SK-N-MC (cell line): ENCODE measurements around the gene SMPD1.
A peak's percentile ranks its signal among the peaks of the same experiment; 100 is the strongest.
"Not testable (repeated sequence)": the region's sequence is repeated elsewhere in the genome, so short reads cannot be mapped to it uniquely, and the experiment has no call there.

ENCODE experiments used
- DNase-seq: peaks from one replicate; pipeline ENCODE4 v3.0.0-alpha.2; 2011; ENCODE audit warnings: low read depth, low spot score
- H3K27ac ChIP-seq: fragments of 200-600 bp; sonication (generic); 2 replicates; pipeline ENCODE4 v1.5.1; 2016; ENCODE audit warnings: mixed run types
- H3K36me3 ChIP-seq: fragments of 200-600 bp; sonication (generic); 2 replicates; pipeline ENCODE4 v1.6.1; 2017; ENCODE audit warnings: antibody characterized with exemption, low read length, mixed read lengths; ENCODE audit not compliant: insufficient read depth
- H3K4me3 ChIP-seq: fragments of 200-600 bp; sonication (generic); 2 replicates; pipeline ENCODE4 v1.5.1; 2016
- H3K9ac ChIP-seq: fragments of 200-600 bp; sonication (generic); 2 replicates; pipeline ENCODE4 v1.8.0; 2017; ENCODE audit warnings: mixed run types, mixed read lengths; ENCODE audit not compliant: insufficient read length
- H3K9me3 ChIP-seq: fragments of 200-600 bp; sonication (generic); 2 replicates; pipeline ENCODE4 v1.6.1; 2017; ENCODE audit warnings: low read depth, mild to moderate bottlenecking, antibody characterized with exemption, low read length, moderate library complexity, mixed read lengths
- EZH2 ChIP-seq: fragments of 200-600 bp; sonication (generic); IDR thresholded peaks from one replicate; pipeline ENCODE4 v1.6.1; 2017; ENCODE audit warnings: antibody characterized with exemption
- FOXP2 ChIP-seq: optimal IDR thresholded peaks from 2 replicates; pipeline ENCODE3; 2011; ENCODE audit warnings: mild to moderate bottlenecking, moderate library complexity; ENCODE audit not compliant: insufficient read depth; ENCODE audit errors: extremely low read length, control extremely low read depth
- POLR2AphosphoS5 ChIP-seq: IDR thresholded peaks from 2 replicates; pipeline ENCODE4 v1.6.1; 2012; ENCODE audit warnings: mild to moderate bottlenecking, low read depth, low read length, borderline replicate concordance

SMPD1 gene

DNA sequence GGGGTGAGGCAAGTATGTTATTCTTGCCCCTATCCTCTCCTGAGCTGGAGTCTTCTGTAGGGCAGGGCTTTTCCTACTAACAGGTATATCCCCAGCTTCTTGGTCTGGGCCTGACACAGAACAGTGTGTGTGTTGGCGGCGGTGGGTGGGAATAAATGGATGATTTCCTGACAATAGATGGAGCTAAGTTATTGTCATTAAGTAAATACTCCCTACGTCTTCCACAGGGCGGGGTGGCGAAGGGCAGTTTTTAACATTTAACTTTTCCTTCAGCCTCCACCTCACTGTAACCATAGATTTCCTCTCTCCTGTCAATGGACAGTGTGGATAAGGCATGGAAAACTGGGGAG lies 11.7 kb upstream of the SMPD1 start:
- peak overlapping the region; percentile 42 for H3K9ac ChIP-seq
- H3K36me3 ChIP-seq = no peaks in the 10 kb centered on the region
- no peak for DNase-seq
- H3K9me3 ChIP-seq = no peaks in the 10 kb centered on the region
- H3K4me3 ChIP-seq = no peak overlapping the region
- peak overlapping the region; percentile 29; the same call in 1 of the 2 replicates for H3K27ac ChIP-seq
- TF ChIP-seq FOXP2 (no peak), POLR2AphosphoS5 (no peak), EZH2 (no peak)

DNA sequence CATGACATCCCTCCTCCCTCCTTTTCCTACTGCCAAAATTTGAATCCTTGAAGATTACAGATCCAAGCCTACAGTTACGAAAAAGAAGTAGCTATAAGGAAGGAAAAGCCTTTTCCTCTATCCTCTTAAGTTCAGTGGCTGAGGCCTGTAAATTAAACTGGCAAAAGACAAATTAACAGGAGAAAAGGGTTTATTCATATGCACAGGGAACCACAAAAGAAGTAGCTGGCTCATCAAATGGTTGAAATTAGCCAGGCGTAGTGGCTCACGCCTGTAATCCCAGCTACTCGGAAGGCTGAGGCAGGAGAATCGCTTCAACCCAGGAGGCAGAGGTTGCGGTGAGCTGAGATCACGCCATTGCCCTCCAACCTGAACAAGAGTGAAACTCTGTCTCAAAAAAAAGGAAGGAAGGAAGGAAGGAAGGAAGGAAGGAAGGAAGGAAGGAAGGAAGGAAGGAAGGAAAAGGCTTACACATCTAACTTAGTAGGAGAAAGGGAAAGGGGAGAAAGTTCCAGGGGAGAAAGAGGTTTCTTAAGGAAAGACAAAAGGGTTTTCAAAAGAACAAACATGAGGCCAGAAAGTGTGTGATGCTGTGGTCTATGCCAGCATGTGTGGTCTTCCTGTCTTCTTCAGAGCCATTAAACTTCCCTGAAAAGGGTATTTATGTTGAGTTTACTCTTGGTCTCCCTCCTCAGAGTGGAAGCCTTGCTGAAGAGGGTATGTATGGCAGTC lies 5.1 kb upstream of the SMPD1 start:
- Histone ChIP-seq H3K9ac (peak overlapping the region; percentile 78), H3K27ac (peak overlapping the region; percentile 100), H3K9me3 (no peaks in the 10 kb centered on the region), H3K4me3 (peak overlapping the region; percentile 56), H3K36me3 (no peaks in the 10 kb centered on the region; the same call in 1 of the 2 replicates)
- peak; percentile 99 for DNase-seq
- TF ChIP-seq POLR2AphosphoS5 = peak; percentile 56; the same call in 1 of the 2 replicates
- no peak for TF ChIP-seq EZH2
- no peak for TF ChIP-seq FOXP2

DNA sequence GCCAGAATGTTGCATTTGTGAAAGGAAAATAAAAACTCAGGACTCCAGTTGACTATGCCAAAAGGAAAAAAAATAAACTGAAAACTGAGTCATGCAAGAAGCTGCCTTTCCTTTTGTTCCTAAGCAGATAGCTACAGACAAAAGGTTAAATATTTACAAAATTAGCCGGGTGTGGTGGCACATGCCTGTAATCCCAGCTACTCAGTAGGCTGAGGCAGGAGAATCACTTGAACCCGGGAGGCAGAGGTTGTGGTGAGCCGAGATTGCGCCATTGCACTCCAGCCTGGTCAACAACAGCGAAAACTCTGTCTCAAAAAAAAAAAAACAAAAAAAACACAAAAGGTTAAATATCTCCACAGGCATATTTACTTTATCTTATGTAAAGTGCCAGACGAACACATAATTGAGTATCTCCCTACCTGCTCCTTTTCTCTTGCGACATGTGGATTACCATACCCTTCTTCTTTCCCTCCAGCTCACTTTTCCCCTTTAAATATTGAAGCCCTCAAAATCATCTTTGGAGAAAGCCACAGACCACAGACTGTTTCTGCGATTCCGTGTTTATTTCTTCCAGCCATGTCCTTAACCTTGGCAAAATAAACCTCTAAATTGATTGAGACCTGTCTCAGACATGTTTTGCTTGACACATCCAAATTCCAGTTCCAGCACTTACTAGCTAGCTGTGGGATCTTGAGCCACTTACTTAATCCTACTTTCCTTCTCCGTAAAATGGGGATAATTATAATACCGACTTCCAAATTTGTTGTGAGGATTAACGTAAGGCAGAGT lies 2.3 kb upstream of the SMPD1 start:
- DNase-seq = no peak
- peaks cover 9% of the 10 kb centered on the region for H3K36me3 ChIP-seq
- H3K4me3 ChIP-seq = peak overlapping the region; percentile 82
- no peaks in the 10 kb centered on the region for H3K9me3 ChIP-seq
- TF ChIP-seq POLR2AphosphoS5 = no peak
- peak overlapping the region; percentile 95 for H3K27ac ChIP-seq
- peak overlapping the region; percentile 72 for H3K9ac ChIP-seq

DNA sequence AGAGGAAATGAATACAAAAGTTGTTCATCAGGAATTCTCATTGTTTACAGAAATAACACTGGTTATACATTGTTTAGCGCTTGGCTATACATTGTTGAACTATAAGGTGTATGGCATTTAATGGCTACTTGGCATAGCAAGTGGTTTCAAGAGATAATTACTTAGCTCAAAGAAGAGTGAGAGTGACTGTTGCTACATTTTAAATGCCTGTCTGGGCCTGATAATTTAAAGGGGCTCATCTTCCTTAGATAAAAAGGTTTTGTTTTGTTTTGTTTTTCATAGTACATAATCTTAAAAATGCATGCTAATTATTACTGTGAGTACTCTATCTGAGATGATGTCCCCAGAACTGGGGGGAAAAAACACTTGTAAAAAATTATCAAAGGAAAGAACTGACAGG lies 1.5 kb upstream of the SMPD1 start:
- TF ChIP-seq FOXP2 (no peak), EZH2 (no peak), POLR2AphosphoS5 (no peak)
- no peaks in the 10 kb centered on the region for H3K9me3 ChIP-seq
- peak overlapping the region; percentile 82 for H3K4me3 ChIP-seq
- H3K9ac ChIP-seq = peak overlapping the region; percentile 72
- peak overlapping the region; percentile 95 for H3K27ac ChIP-seq
- no peak for DNase-seq
- H3K36me3 ChIP-seq = peaks cover 16% of the 10 kb centered on the region

DNA sequence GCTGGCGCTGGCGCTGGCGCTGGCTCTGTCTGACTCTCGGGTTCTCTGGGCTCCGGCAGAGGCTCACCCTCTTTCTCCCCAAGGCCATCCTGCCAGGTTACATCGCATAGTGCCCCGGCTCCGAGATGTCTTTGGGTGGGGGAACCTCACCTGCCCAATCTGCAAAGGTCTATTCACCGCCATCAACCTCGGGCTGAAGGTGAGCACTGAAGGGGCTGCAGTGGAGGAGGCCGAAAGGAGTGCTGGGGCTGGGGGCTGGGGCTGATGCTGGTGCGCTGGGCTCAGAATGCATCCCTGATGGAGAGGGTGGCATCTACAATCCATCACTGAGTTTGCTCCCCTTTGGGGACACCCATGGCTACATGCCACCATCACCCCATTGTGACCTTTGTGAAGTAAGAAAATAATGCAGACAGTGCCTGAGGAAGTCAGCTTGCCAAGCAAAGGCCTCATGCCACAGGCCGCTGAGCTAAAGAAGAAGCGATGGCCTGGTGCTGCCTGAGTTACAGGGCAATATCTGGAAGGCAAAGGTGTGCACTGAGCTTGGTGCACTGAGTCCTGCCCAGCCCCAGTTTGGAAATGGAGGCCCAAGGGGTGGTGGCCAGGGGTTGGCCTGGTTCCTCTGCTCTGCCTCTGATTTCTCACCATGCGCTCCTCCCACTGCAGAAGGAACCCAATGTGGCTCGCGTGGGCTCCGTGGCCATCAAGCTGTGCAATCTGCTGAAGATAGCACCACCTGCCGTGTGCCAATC lies 620 bp downstream of the SMPD1 start:
- Histone ChIP-seq H3K4me3 (peak overlapping the region; percentile 82), H3K36me3 (peaks cover 25% of the 10 kb centered on the region), H3K27ac (no peak overlapping the region), H3K9ac (peak overlapping the region; percentile 72), H3K9me3 (no peaks in the 10 kb centered on the region)
- TF ChIP-seq EZH2 = no peak
- no peak for TF ChIP-seq FOXP2
- TF ChIP-seq POLR2AphosphoS5 = no peak
- no peak for DNase-seq

DNA sequence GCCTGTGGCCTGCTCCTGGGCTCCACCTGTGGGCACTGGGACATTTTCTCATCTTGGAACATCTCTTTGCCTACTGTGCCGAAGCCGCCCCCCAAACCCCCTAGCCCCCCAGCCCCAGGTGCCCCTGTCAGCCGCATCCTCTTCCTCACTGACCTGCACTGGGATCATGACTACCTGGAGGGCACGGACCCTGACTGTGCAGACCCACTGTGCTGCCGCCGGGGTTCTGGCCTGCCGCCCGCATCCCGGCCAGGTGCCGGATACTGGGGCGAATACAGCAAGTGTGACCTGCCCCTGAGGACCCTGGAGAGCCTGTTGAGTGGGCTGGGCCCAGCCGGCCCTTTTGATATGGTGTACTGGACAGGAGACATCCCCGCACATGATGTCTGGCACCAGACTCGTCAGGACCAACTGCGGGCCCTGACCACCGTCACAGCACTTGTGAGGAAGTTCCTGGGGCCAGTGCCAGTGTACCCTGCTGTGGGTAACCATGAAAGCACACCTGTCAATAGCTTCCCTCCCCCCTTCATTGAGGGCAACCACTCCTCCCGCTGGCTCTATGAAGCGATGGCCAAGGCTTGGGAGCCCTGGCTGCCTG lies 1.4 kb downstream of the SMPD1 start:
- no peaks in the 10 kb centered on the region for H3K9me3 ChIP-seq
- TF ChIP-seq POLR2AphosphoS5 (no peak), FOXP2 (no peak), EZH2 (no peak)
- no peak overlapping the region for H3K27ac ChIP-seq
- peaks cover 25% of the 10 kb centered on the region for H3K36me3 ChIP-seq
- peak overlapping the region; percentile 72 for H3K9ac ChIP-seq
- H3K4me3 ChIP-seq = peak overlapping the region; percentile 82
- no peak for DNase-seq

DNA sequence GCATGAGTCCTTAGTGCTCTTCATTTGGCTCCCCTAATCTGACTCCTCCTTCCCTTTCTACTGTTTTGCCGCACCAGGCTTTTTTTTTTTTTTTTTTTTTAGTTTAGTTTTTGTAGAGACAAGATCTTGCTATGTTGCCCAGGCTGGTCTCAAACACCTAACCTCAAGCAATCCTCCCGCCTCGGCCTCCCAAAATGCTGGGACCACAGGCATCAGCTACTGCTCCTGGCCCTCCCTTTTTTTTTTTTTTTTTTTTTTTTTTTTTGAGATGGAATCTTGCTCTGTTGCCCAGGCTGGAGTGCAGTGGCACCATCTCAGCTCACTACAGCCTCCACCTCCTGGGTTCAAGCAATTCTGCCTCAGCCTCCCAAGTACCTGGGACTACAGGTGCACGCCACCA lies 2.0 kb downstream of the SMPD1 start:
- peak overlapping the region; percentile 47 for H3K4me3 ChIP-seq
- H3K27ac ChIP-seq, H3K9ac ChIP-seq, H3K9me3 ChIP-seq, DNase-seq: not testable (repeated sequence)
- peaks cover 25% of the 10 kb centered on the region for H3K36me3 ChIP-seq

DNA sequence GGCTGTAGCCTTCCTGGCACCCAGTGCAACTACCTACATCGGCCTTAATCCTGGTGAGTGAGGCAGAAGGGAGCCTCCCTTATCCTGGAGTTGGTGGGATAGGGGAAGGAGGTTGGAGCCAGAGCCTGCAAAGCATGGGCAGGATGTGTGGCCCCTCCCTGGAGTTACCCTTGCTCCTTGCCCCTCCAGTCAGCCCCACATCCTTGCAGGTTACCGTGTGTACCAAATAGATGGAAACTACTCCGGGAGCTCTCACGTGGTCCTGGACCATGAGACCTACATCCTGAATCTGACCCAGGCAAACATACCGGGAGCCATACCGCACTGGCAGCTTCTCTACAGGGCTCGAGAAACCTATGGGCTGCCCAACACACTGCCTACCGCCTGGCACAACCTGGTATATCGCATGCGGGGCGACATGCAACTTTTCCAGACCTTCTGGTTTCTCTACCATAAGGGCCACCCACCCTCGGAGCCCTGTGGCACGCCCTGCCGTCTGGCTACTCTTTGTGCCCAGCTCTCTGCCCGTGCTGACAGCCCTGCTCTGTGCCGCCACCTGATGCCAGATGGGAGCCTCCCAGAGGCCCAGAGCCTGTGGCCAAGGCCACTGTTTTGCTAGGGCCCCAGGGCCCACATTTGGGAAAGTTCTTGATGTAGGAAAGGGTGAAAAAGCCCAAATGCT lies 3.9 kb downstream of the SMPD1 start:
- no peak for DNase-seq
- H3K36me3 ChIP-seq = peaks cover 25% of the 10 kb centered on the region
- no peak overlapping the region for H3K4me3 ChIP-seq
- no peak for TF ChIP-seq FOXP2
- TF ChIP-seq EZH2 = no peak
- no peak for TF ChIP-seq POLR2AphosphoS5
- no peak overlapping the region for H3K9ac ChIP-seq
- peak overlapping the region; percentile 14; the same call in 1 of the 2 replicates for H3K27ac ChIP-seq
- H3K9me3 ChIP-seq = no peaks in the 10 kb centered on the region
